H9 (cell line): ENCODE measurements around the gene PPP4R3B. TPM values are rescaled to one million over a fixed set of nuclear protein-coding genes. Genes with fewer than 3 reads are reported as not detected.

ENCODE experiments used
- DNase-seq: peaks from one replicate; pipeline ENCODE4 v3.0.0-alpha.2; 2017
- H2AFZ ChIP-seq: one replicate; pipeline ENCODE4 v1.6.1; 2013; ENCODE audit warnings: mild to moderate bottlenecking, low read length, control low read depth, moderate library complexity
- H2AK5ac ChIP-seq: 2 replicates; pipeline ENCODE4 v1.6.1; 2013; ENCODE audit warnings: low read length, control low read depth, mixed read lengths; ENCODE audit not compliant: insufficient read length
- H2BK120ac ChIP-seq: one replicate; pipeline ENCODE4 v1.6.1; 2013; ENCODE audit warnings: low read depth, mild to moderate bottlenecking, low read length, control low read depth, inconsistent platforms; ENCODE audit not compliant: poor library complexity, severe bottlenecking
- H2BK12ac ChIP-seq: 2 replicates; pipeline ENCODE4 v1.6.1; 2013; ENCODE audit warnings: low read length, control low read depth, mixed read lengths, low read depth; ENCODE audit not compliant: insufficient read length
- H2BK15ac ChIP-seq: 2 replicates; pipeline ENCODE4 v1.6.1; 2013; ENCODE audit warnings: low read depth, low read length, control low read depth
- H2BK20ac ChIP-seq: one replicate; pipeline ENCODE4 v1.6.1; 2013; ENCODE audit warnings: low read depth, mild to moderate bottlenecking, low read length, control low read depth, inconsistent platforms; ENCODE audit not compliant: poor library complexity, severe bottlenecking
- H2BK5ac ChIP-seq: 2 replicates; pipeline ENCODE4 v1.6.1; 2013; ENCODE audit warnings: low read length, control low read depth, mixed read lengths; ENCODE audit not compliant: insufficient read length
- H3K14ac ChIP-seq: 2 replicates; pipeline ENCODE4 v1.6.1; 2013; ENCODE audit warnings: low read length, control low read depth; ENCODE audit not compliant: insufficient read depth
- H3K18ac ChIP-seq: 2 replicates; pipeline ENCODE4 v1.6.1; 2013; ENCODE audit warnings: low read depth, mild to moderate bottlenecking, mixed read lengths, low read length, control low read depth; ENCODE audit not compliant: insufficient read length
- H3K23ac ChIP-seq: 2 replicates; pipeline ENCODE4 v1.6.1; 2013; ENCODE audit warnings: low read length, control low read depth, mixed read lengths, low read depth; ENCODE audit not compliant: insufficient read length
- H3K23me2 ChIP-seq: 2 replicates; pipeline ENCODE4 v1.6.1; 2013; ENCODE audit warnings: low read depth, mild to moderate bottlenecking, mixed read lengths, low read length, control low read depth; ENCODE audit not compliant: insufficient read length, poor library complexity, severe bottlenecking
- H3K27ac ChIP-seq: 2 replicates; pipeline ENCODE4 v1.5.1; 2013; ENCODE audit warnings: low read length, control low read depth, mixed read lengths, low read depth; ENCODE audit not compliant: insufficient read length
- H3K27me3 ChIP-seq: 2 replicates; pipeline ENCODE4 v1.6.1; 2013; ENCODE audit warnings: low read length, control low read depth, inconsistent platforms; ENCODE audit not compliant: insufficient read depth
- H3K4ac ChIP-seq: 2 replicates; pipeline ENCODE4 v1.6.1; 2013; ENCODE audit warnings: low read depth, mild to moderate bottlenecking, control low read depth, inconsistent platforms, low read length, moderate library complexity
- H3K4me1 ChIP-seq: 2 replicates; pipeline ENCODE4 v1.6.1; 2013; ENCODE audit warnings: low read length, control low read depth, inconsistent platforms; ENCODE audit not compliant: insufficient read depth
- H3K4me2 ChIP-seq: 2 replicates; pipeline ENCODE4 v1.6.1; 2013; ENCODE audit warnings: low read length, control low read depth, mixed read lengths; ENCODE audit not compliant: insufficient read length, insufficient read depth
- H3K56ac ChIP-seq: 2 replicates; pipeline ENCODE4 v1.6.1; 2013; ENCODE audit warnings: low read depth, mild to moderate bottlenecking, mixed read lengths, low read length, control low read depth; ENCODE audit not compliant: insufficient read length
- H3K79me1 ChIP-seq: 2 replicates; pipeline ENCODE4 v1.6.1; 2013; ENCODE audit warnings: low read depth, mild to moderate bottlenecking, moderate library complexity, low read length, control low read depth, inconsistent platforms; ENCODE audit not compliant: insufficient read depth, poor library complexity, severe bottlenecking
- H3K79me2 ChIP-seq: 2 replicates; pipeline ENCODE4 v1.6.1; 2013; ENCODE audit warnings: low read length, control low read depth, inconsistent platforms; ENCODE audit not compliant: insufficient read depth
- H3K9ac ChIP-seq: 2 replicates; pipeline ENCODE4 v1.6.1; 2013; ENCODE audit warnings: low read length, control low read depth, mixed read lengths; ENCODE audit not compliant: insufficient read length; ENCODE audit errors: extremely low read depth
- H3K9me3 ChIP-seq: one replicate; pipeline ENCODE4 v1.6.1; 2013; ENCODE audit warnings: low read depth, low read length, inconsistent platforms; ENCODE audit not compliant: control insufficient read depth
- H3T11ph ChIP-seq: one replicate; pipeline ENCODE4 v1.6.1; 2013; ENCODE audit warnings: mild to moderate bottlenecking, low read length, control low read depth, inconsistent platforms
- H4K20me1 ChIP-seq: one replicate; pipeline ENCODE4 v1.6.1; 2013; ENCODE audit not compliant: control insufficient read depth, insufficient read length, insufficient read depth
- H4K5ac ChIP-seq: 2 replicates; pipeline ENCODE4 v1.6.1; 2013; ENCODE audit warnings: low read depth, mild to moderate bottlenecking, mixed read lengths, low read length, control low read depth; ENCODE audit not compliant: insufficient read length
- H4K8ac ChIP-seq: replicated peaks from 2 replicates; pipeline ENCODE4 v1.6.1; 2013; ENCODE audit warnings: low read length, control low read depth, mixed read lengths, low read depth; ENCODE audit not compliant: insufficient read length
- H4K91ac ChIP-seq: 2 replicates; pipeline ENCODE4 v1.6.1; 2013; ENCODE audit warnings: low read depth, mild to moderate bottlenecking, moderate library complexity, mixed read lengths, low read length, control low read depth; ENCODE audit not compliant: insufficient read length
- H3K27ac Mint-ChIP-seq, 3 experiments: 2 replicates in 2 of 3; 3 replicates in 1 of 3; pipeline ENCODE4 v1.8.0; 2020 to 2021; ENCODE audit warnings: mixed read lengths in 3 of 3, mild to moderate bottlenecking in 1 of 3, moderate library complexity in 1 of 3
- H3K27me3 Mint-ChIP-seq: 2 replicates; pipeline ENCODE4 v1.8.0; 2021; ENCODE audit warnings: low read depth, mild to moderate bottlenecking, moderate library complexity, mixed read lengths
- H3K36me3 Mint-ChIP-seq, 3 experiments: 2 replicates in 2 of 3; 3 replicates in 1 of 3; pipeline ENCODE4 v1.8.0; 2020 to 2021; ENCODE audit warnings: low read depth in 3 of 3, mixed read lengths in 3 of 3; ENCODE audit not compliant: insufficient read depth in 1 of 3
- H3K4me1 Mint-ChIP-seq, 2 experiments: 2 replicates each; pipeline ENCODE4 v1.8.0; 2020; ENCODE audit warnings: mixed read lengths in 2 of 2
- H3K4me3 Mint-ChIP-seq, 2 experiments: 2 replicates in 1 of 2; 3 replicates in 1 of 2; pipeline ENCODE4 v1.8.0; 2020 to 2021; ENCODE audit warnings: mild to moderate bottlenecking in 2 of 2, mixed read lengths in 2 of 2, moderate library complexity in 1 of 2
- H3K9me3 Mint-ChIP-seq, 2 experiments: 2 replicates in 1 of 2; 3 replicates in 1 of 2; pipeline ENCODE4 v1.8.0; 2020; ENCODE audit warnings: mild to moderate bottlenecking in 2 of 2, mixed read lengths in 2 of 2, moderate library complexity in 1 of 2
- WGBS: extraction: QIAGEN DNeasy Blood & Tissue Kit; methylation state at CpG from one replicate; pipeline ENCODE4 v1.1.7; 2013; ENCODE audit warnings: missing lambda C conversion rate, low lambda C conversion rate, mixed read lengths; ENCODE audit not compliant: insufficient read length; ENCODE audit errors: extremely low coverage; 5-methylcytosine and 5-hydroxymethylcytosine counted together
- total RNA-seq: library from RNA; stranded (reverse); gene quantifications from 2 replicates; pipeline ENCODE4 v1.2.1, GENCODE V29; 2021
- TF ChIP-seq, protein P1 (sequence below): fragments of 200-600 bp; sonication (generic); conservative IDR thresholded peaks from 3 replicates; pipeline ENCODE4 v1.8.0; 2021; ENCODE audit warnings: antibody characterized with exemption, mild to moderate bottlenecking

PPP4R3B gene
- total RNA-seq, 1 experiment from 2014 or later: 37.6 TPM

DNA sequence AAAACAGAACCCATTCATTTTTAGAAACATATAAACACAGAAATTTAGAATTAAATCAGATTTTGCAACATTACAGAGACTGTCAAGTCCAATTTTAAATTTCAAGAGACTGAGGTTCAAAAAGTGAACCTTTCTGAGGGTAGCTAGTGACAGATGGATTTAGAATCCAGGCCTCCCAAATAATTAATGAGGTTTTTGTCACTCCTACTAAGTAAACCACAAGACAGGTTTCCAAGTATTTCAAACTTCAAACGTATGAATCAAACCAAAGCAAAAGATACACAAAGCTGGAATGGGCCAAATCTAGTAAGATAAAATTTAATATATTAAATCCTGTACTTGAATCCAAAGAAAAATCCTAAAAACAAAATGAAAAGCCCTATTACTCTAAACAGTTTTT is 25.3 kb downstream of the PPP4R3B start:
- H2BK5ac ChIP-seq: no peak overlapping the region
- WGBS: no CpG with 5 or more reads among the region's 1 CpG
- no peaks in the 10 kb centered on the region for H3K79me2 ChIP-seq
- H3T11ph ChIP-seq: no peak overlapping the region
- TF ChIP-seq, protein P1, sequence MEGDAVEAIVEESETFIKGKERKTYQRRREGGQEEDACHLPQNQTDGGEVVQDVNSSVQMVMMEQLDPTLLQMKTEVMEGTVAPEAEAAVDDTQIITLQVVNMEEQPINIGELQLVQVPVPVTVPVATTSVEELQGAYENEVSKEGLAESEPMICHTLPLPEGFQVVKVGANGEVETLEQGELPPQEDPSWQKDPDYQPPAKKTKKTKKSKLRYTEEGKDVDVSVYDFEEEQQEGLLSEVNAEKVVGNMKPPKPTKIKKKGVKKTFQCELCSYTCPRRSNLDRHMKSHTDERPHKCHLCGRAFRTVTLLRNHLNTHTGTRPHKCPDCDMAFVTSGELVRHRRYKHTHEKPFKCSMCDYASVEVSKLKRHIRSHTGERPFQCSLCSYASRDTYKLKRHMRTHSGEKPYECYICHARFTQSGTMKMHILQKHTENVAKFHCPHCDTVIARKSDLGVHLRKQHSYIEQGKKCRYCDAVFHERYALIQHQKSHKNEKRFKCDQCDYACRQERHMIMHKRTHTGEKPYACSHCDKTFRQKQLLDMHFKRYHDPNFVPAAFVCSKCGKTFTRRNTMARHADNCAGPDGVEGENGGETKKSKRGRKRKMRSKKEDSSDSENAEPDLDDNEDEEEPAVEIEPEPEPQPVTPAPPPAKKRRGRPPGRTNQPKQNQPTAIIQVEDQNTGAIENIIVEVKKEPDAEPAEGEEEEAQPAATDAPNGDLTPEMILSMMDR: no peak
- Mint-ChIP-seq H3K27me3 (no peaks in the 10 kb centered on the region), H3K4me1 (no peaks in the 10 kb centered on the region), H3K9me3 (no peaks in the 10 kb centered on the region), H3K27ac (no peak overlapping the region), H3K36me3 (peaks cover 3 to 15% (median 11%) of the 10 kb centered on the region in 3 experiments; a peak in 4 of 7 replicates), H3K4me3 (no peak overlapping the region)
- no peak overlapping the region for H2BK20ac ChIP-seq
- no peak overlapping the region for H3K9ac ChIP-seq
- no peak overlapping the region for H4K5ac ChIP-seq
- H2BK120ac ChIP-seq: no peak overlapping the region
- no peak overlapping the region for H2AFZ ChIP-seq
- no peaks in the 10 kb centered on the region for H4K20me1 ChIP-seq
- H3K14ac ChIP-seq: no peak overlapping the region
- H2BK12ac ChIP-seq: no peak overlapping the region
- no peak overlapping the region for H3K4me2 ChIP-seq
- no peaks in the 10 kb centered on the region for H3K79me1 ChIP-seq
- H2AK5ac ChIP-seq: no peak overlapping the region
- H3K27me3 ChIP-seq: no peaks in the 10 kb centered on the region
- no peaks in the 10 kb centered on the region for H3K4me1 ChIP-seq
- H3K9me3 ChIP-seq: no peaks in the 10 kb centered on the region
- no peak overlapping the region for H3K23ac ChIP-seq
- DNase-seq: no peak
- H2BK15ac ChIP-seq: no peak overlapping the region
- no peak overlapping the region for H3K27ac ChIP-seq
- no peak overlapping the region for H3K56ac ChIP-seq
- no peak overlapping the region for H3K4ac ChIP-seq
- H4K8ac ChIP-seq: no peak overlapping the region
- H3K18ac ChIP-seq: no peak overlapping the region
- no peak overlapping the region for H4K91ac ChIP-seq
- H3K23me2 ChIP-seq: no peaks in the 10 kb centered on the region
